B cell (primary cell): Measurements from ENCODE around the gene GGACT. TPM values are rescaled to one million over a fixed set of nuclear protein-coding genes. Genes with fewer than 3 reads are reported as not detected.

Source experiments
- ATAC-seq: fragments of 200-7000 bp; cut with Tn5 transposase; one replicate; pipeline ENCODE4 v1.10.0; 2021; ENCODE audit warnings: low read depth, mild to moderate bottlenecking, moderate number of reproducible peaks, moderate library complexity
- CTCF ChIA-PET: fragments of 350-600 bp; sonication (Branson Sonifier 250); formaldehyde crosslinking; loops from one replicate; lab custom pipeline; 2021; ENCODE audit warnings: antibody characterized with exemption, inconsistent platforms; lab: Charles Lee
- POLR2A ChIA-PET: fragments of 350-600 bp; sonication (Branson Sonifier 250); formaldehyde crosslinking; loops from one replicate; lab custom pipeline; 2021; ENCODE audit warnings: antibody characterized with exemption; lab: Charles Lee
- DNase-seq: peaks from one replicate; pipeline ENCODE4 v3.0.0; 2013
- H2AFZ ChIP-seq: 2 replicates; pipeline ENCODE4 v1.6.1; 2012; ENCODE audit warnings: mild to moderate bottlenecking, low read depth, low read length; ENCODE audit not compliant: insufficient read depth, poor library complexity, severe bottlenecking
- H3K27ac ChIP-seq, 2 donors: 1 replicate in 1 of 2; 2 replicates in 1 of 2; pipeline ENCODE4 v1.5.1; 2012 to 2013; ENCODE audit warnings: low read length in 2 of 2, mild to moderate bottlenecking in 2 of 2, moderate library complexity in 1 of 2
- H3K27me3 ChIP-seq, 4 experiments: fragments of 200-600 bp in 1 of 4; sonication (generic) in 1 of 4; replicated peaks in 1 of 4; 1 replicate in 2 of 4; 2 replicates in 2 of 4; pipeline versions ENCODE4 v1.6.1 to v1.7.0; 2013 to 2016; ENCODE audit warnings: low read length in 3 of 4, mild to moderate bottlenecking in 2 of 4, mixed read lengths in 1 of 4, moderate library complexity in 1 of 4; ENCODE audit not compliant: insufficient read depth in 4 of 4, control insufficient read depth in 3 of 4; ENCODE audit errors: control extremely low read depth in 1 of 4
- H3K36me3 ChIP-seq, 2 experiments: replicated peaks in 1 of 2; 1 replicate in 1 of 2; 2 replicates in 1 of 2; pipeline versions ENCODE4 v1.6.1 to v1.7.1; 2013; ENCODE audit warnings: low read length in 1 of 2; ENCODE audit not compliant: insufficient read depth in 2 of 2, control insufficient read depth in 1 of 2; ENCODE audit errors: control extremely low read depth in 1 of 2, extremely low read depth in 1 of 2
- H3K4me1 ChIP-seq, 2 donors: fragments of 200-600 bp in 1 of 2; sonication (generic) in 1 of 2; 1 replicate in 1 of 2; 2 replicates in 1 of 2; pipeline versions ENCODE4 v1.5.1 to v1.6.1; 2013 to 2017; ENCODE audit warnings: low read length in 2 of 2; ENCODE audit not compliant: control insufficient read depth in 2 of 2, insufficient read depth in 2 of 2
- H3K4me2 ChIP-seq: replicated peaks from 2 replicates; pipeline ENCODE3; 2012; ENCODE audit warnings: mild to moderate bottlenecking, low read depth, low read length; ENCODE audit not compliant: poor library complexity, severe bottlenecking
- H3K4me3 ChIP-seq, 5 experiments: fragments of 200-600 bp in 1 of 5; sonication (generic) in 1 of 5; 1 replicate in 3 of 5; 2 replicates in 2 of 5; pipeline versions ENCODE4 v1.5.1 to v1.7.0; 2011 to 2016; ENCODE audit warnings: low read length in 4 of 5, mild to moderate bottlenecking in 4 of 5, low read depth in 2 of 5, control low read depth in 1 of 5, moderate library complexity in 1 of 5; ENCODE audit not compliant: insufficient read depth in 1 of 5; ENCODE audit errors: control extremely low read depth in 1 of 5, extremely low read depth in 1 of 5
- H3K79me2 ChIP-seq: fragments of 200-600 bp; sonication (generic); one replicate; pipeline ENCODE4 v1.6.0; 2016; ENCODE audit warnings: low read length; ENCODE audit not compliant: control insufficient read depth, insufficient read depth
- H3K9ac ChIP-seq: fragments of 200-600 bp; sonication (generic); 2 replicates; pipeline ENCODE4 v1.6.1; 2017; ENCODE audit warnings: mild to moderate bottlenecking, low read length, moderate library complexity
- H3K9me3 ChIP-seq, 3 donors: one replicate each; pipeline versions ENCODE4 v1.6.1 to v1.7.1; 2013; ENCODE audit warnings: low read length in 2 of 3; ENCODE audit not compliant: control insufficient read depth in 2 of 3, insufficient read depth in 1 of 3; ENCODE audit errors: control extremely low read depth in 1 of 3
- H4K20me1 ChIP-seq: 2 replicates; pipeline ENCODE4 v1.6.0; 2012; ENCODE audit warnings: mild to moderate bottlenecking, low read length; ENCODE audit not compliant: insufficient read depth, control insufficient read depth, poor library complexity, severe bottlenecking
- H3K27ac Mint-ChIP-seq: one replicate; pipeline ENCODE4 v1.8.0; 2021; ENCODE audit warnings: mixed read lengths
- H3K27me3 Mint-ChIP-seq: one replicate; pipeline ENCODE4 v1.8.0; 2021; ENCODE audit warnings: mixed read lengths
- H3K4me1 Mint-ChIP-seq: one replicate; pipeline ENCODE4 v1.8.0; 2021; ENCODE audit warnings: mixed read lengths
- H3K4me3 Mint-ChIP-seq: one replicate; pipeline ENCODE4 v1.8.0; 2021; ENCODE audit warnings: mixed read lengths
- H3K9me3 Mint-ChIP-seq: one replicate; pipeline ENCODE4 v1.8.0; 2022; ENCODE audit warnings: mixed read lengths; ENCODE audit not compliant: insufficient read depth
- EZH2 ChIP-seq: IDR thresholded peaks from 2 replicates; pipeline ENCODE4 v1.6.1; 2012; ENCODE audit warnings: borderline replicate concordance, low read depth, mild to moderate bottlenecking, moderate library complexity, low read length; ENCODE audit not compliant: insufficient read depth, poor library complexity, severe bottlenecking
- WGBS: methylation state at CpG from one replicate; pipeline ENCODE4 v1.1.5; 2013; ENCODE audit warnings: missing lambda C conversion rate; ENCODE audit not compliant: insufficient coverage; 5-methylcytosine and 5-hydroxymethylcytosine counted together
- intact Hi-C: fragments of 100-400 bp; cut with micrococcal nuclease; formaldehyde crosslinking; loops from one replicate; pipeline ENCODE4 v1.10.0; 2022
- polyA plus RNA-seq: library from polyadenylated mRNA; depleted of rRNA; stranded (reverse); fragments of >200 nt; gene quantifications from 2 replicates; pipeline ENCODE4 v1.2.3, GENCODE V29; 2012
- total RNA-seq, 2 donors: library from RNA; stranded (reverse); fragments of 120-200 nt in 1 of 2; gene quantifications; 1 replicate in 1 of 2; 2 replicates in 1 of 2; pipeline versions ENCODE4 v1.2.3 to v1.2.4, GENCODE V29; 2013 to 2022
- TF ChIP-seq, protein P1 (sequence below): fragments of 200-600 bp; IDR thresholded peaks from one replicate; pipeline ENCODE4 v1.8.0; 2022; ENCODE audit warnings: antibody characterized with exemption, mild to moderate bottlenecking

The GGACT gene
- total and polyA plus RNA-seq, 2 donors (not counting 1 experiment from before 2014, with no cell fraction given) = 3.2 to 3.5 TPM

DNA sequence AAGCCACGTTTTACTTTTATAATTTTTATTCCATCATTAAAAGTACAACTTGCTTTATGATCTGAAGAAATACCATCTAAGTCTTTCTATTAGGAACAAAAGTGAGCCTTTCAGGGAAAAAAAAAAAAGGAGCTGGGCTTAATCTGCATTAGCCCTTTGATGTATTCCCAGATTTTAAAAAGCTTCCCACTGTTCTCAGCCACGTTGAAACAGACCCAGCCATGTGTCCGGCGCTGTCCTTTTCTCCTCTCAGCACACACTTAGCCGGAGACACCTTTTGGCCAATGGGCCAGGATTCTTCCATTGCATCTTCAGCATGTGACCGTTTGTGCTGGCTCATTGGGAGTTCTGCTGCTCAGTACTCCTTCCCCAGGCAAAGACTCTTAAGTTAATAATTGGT is 105.5 kb downstream of the GGACT start:
- no peaks in the 10 kb centered on the region for H3K36me3 ChIP-seq
- H3K27ac Mint-ChIP-seq = no peak overlapping the region
- no peak overlapping the region for H3K4me3 Mint-ChIP-seq
- H3K27me3 Mint-ChIP-seq = no peaks in the 10 kb centered on the region
- ATAC-seq (no peak), DNase-seq (no peak)
- no peak overlapping the region for H2AFZ ChIP-seq
- H3K4me1 ChIP-seq = peaks cover 0 to 5% of the 10 kb centered on the region in 2 donors
- H3K79me2 ChIP-seq = no peaks in the 10 kb centered on the region
- TF ChIP-seq, protein P1, sequence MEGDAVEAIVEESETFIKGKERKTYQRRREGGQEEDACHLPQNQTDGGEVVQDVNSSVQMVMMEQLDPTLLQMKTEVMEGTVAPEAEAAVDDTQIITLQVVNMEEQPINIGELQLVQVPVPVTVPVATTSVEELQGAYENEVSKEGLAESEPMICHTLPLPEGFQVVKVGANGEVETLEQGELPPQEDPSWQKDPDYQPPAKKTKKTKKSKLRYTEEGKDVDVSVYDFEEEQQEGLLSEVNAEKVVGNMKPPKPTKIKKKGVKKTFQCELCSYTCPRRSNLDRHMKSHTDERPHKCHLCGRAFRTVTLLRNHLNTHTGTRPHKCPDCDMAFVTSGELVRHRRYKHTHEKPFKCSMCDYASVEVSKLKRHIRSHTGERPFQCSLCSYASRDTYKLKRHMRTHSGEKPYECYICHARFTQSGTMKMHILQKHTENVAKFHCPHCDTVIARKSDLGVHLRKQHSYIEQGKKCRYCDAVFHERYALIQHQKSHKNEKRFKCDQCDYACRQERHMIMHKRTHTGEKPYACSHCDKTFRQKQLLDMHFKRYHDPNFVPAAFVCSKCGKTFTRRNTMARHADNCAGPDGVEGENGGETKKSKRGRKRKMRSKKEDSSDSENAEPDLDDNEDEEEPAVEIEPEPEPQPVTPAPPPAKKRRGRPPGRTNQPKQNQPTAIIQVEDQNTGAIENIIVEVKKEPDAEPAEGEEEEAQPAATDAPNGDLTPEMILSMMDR = no peak
- no peak for TF ChIP-seq EZH2
- no peak overlapping the region for H3K27ac ChIP-seq
- no peak overlapping the region for H3K4me2 ChIP-seq
- H3K9me3 ChIP-seq = no peaks in the 10 kb centered on the region
- H4K20me1 ChIP-seq = no peaks in the 10 kb centered on the region
- ChIA-PET POLR2A (no interaction called here), CTCF (no interaction called here)
- no peaks in the 10 kb centered on the region for H3K27me3 ChIP-seq
- H3K9me3 Mint-ChIP-seq = no peaks in the 10 kb centered on the region
- no peak overlapping the region for H3K4me3 ChIP-seq
- H3K9ac ChIP-seq = no peak overlapping the region
- whole genome bisulfite sequencing = 97% methylated on average over 4 of the region's 6 CpGs
- peaks cover 15% of the 10 kb centered on the region for H3K4me1 Mint-ChIP-seq
- intact Hi-C loops = no loop called here

DNA sequence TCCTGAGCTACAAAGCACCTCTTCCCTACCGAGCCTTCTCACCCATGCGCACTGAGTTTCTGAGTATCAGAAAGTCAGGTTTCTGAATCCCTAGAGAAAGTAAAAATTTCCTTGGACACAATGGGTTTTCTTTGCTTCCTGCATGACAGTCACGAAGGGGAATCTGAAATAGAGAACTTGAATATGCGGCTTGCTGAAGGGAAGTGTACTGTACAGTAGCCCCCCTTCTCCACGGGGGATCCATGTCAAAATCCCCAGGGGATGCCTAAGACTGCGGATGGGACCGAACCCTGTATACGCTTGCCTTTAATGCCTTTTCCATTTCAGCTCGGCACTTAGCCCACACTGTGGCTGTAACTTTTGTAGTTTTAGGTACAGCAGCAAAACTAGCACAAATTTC is 107.9 kb downstream of the GGACT start:
- Histone ChIP-seq H3K36me3 (no peaks in the 10 kb centered on the region), H3K4me1 (peaks cover 0 to 5% of the 10 kb centered on the region in 2 donors), H4K20me1 (no peaks in the 10 kb centered on the region), H3K27me3 (no peaks in the 10 kb centered on the region), H3K9ac (no peak overlapping the region), H2AFZ (no peak overlapping the region), H3K9me3 (no peaks in the 10 kb centered on the region), H3K4me2 (no peak overlapping the region), H3K27ac (no peak overlapping the region), H3K79me2 (no peaks in the 10 kb centered on the region), H3K4me3 (no peak overlapping the region)
- intact Hi-C loops = no loop called here
- Mint-ChIP-seq H3K27ac (no peak overlapping the region), H3K27me3 (no peaks in the 10 kb centered on the region), H3K4me3 (no peak overlapping the region), H3K9me3 (no peaks in the 10 kb centered on the region), H3K4me1 (peaks cover 15% of the 10 kb centered on the region)
- ChIA-PET POLR2A (no interaction called here), CTCF (no interaction called here)
- TF ChIP-seq, protein P1 = no peak
- no peak for TF ChIP-seq EZH2
- WGBS = 84% methylated on average over 7 of the region's 9 CpGs
- ATAC-seq (no peak), DNase-seq (no peak)

Other genes starting within 250 kb of the GGACT start
- gene TMTC4, start 86.0 kb upstream of the GGACT start, total RNA-seq = 17.8 and 18.9 TPM in 2 replicates
- gene TMTC4, start 86.0 kb upstream of the GGACT start, polyA plus RNA-seq = 7.1 and 7.9 TPM in 2 replicates